Spleen (tissue), 7 donors: Measurements from ENCODE around the gene LEUTX.

Source experiments
- POLR2A ChIP-seq, 3 donors: fragments of 450-650 bp; IDR thresholded peaks; one replicate each; pipeline ENCODE4 v1.5.1; 2017; ENCODE audit warnings: antibody characterized with exemption in 3 of 3, mild to moderate bottlenecking in 1 of 3
- POLR2AphosphoS5 ChIP-seq, 3 donors: sonication (generic); formaldehyde crosslinking; IDR thresholded peaks; one replicate each; pipeline ENCODE4 v1.5.1; 2017; ENCODE audit warnings: antibody characterized with exemption in 3 of 3
- TF ChIP-seq, protein P1 (sequence below), 11 experiments: fragments of 200-600 bp in 7 of 11; fragments of 450-650 bp in 4 of 11; sonication (generic) in 4 of 11; IDR thresholded peaks in 8 of 11; conservative IDR thresholded peaks in 3 of 11; 1 replicate in 7 of 11; 2 replicates in 4 of 11; pipeline versions ENCODE4 v1.4.0 to v1.8.0; 2016 to 2021; ENCODE audit warnings: antibody characterized with exemption in 11 of 11, inconsistent platforms in 4 of 11, mild to moderate bottlenecking in 1 of 11
- donor health status: DM: no; HTN: no; CAD: no; lungs with moderate emphysema.
- donor health status: DM: no; HTN: no; CAD: no.
- donor health status: DM: no; HTN: no; CAD: no.

DNA sequence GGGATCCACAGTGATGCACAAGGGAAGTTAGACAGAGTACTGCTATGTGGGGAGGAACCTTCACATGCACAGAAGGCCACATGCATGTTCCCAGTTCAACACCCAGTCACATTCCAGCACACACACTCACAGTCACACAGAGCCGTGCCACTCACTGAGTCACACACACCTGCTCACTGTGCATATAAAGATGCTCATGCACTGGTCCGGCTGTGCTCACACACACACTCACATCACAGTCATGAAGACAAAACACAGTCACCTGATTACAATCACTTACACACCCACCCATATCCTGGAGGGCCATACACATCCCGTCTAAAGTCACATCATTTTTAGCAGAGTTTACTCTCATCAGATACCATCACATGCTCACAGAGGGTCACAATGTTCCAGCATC, 41.3 kb upstream of the LEUTX start:
- TF ChIP-seq, protein P1, sequence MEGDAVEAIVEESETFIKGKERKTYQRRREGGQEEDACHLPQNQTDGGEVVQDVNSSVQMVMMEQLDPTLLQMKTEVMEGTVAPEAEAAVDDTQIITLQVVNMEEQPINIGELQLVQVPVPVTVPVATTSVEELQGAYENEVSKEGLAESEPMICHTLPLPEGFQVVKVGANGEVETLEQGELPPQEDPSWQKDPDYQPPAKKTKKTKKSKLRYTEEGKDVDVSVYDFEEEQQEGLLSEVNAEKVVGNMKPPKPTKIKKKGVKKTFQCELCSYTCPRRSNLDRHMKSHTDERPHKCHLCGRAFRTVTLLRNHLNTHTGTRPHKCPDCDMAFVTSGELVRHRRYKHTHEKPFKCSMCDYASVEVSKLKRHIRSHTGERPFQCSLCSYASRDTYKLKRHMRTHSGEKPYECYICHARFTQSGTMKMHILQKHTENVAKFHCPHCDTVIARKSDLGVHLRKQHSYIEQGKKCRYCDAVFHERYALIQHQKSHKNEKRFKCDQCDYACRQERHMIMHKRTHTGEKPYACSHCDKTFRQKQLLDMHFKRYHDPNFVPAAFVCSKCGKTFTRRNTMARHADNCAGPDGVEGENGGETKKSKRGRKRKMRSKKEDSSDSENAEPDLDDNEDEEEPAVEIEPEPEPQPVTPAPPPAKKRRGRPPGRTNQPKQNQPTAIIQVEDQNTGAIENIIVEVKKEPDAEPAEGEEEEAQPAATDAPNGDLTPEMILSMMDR (IDR thresholded peaks at IDR 0.05 in 8 of 11, conservative IDR thresholded peaks at IDR 0.05 in 3 of 11): no peak
- TF ChIP-seq POLR2AphosphoS5 (IDR thresholded peaks at IDR 0.05): no peak
- no peak for TF ChIP-seq POLR2A (IDR thresholded peaks at IDR 0.05)
